ENCODE measurements around the gene DEPDC5. TPM values are rescaled to one million over a fixed set of nuclear protein-coding genes. Genes with fewer than 3 reads are reported as not detected.
"Not testable (repeated sequence)": the region's sequence is repeated elsewhere in the genome, so short reads cannot be mapped to it uniquely, and the experiment has no call there.

DEPDC5 gene
- total RNA-seq, 1 donor from 2014 or later, result 11.8 TPM

- no peak for DNase-seq (ENCODE audit: low spot score)
- intact Hi-C loops (cut with DNase I), result no loop called here
Measured at GRCh38 chr22:31747441-31747840, 6.4 kb upstream of the DEPDC5 start.

- intact Hi-C loops (cut with DNase I), result no loop called here
- no peak for DNase-seq (ENCODE audit: low spot score)
Measured at GRCh38 chr22:31748490-31748889, 5.3 kb upstream of the DEPDC5 start.

GRCh38 chr22:31749636-31750364, 4.0 kb upstream of the DEPDC5 start, which contains the start of gene PRR14L:
Gene PRR14L, minus strand, starts transcription at chr22:31750132. Its CDS starts 11,272 bp downstream, at chr22:31738860.
- intact Hi-C loops (cut with DNase I), result loop anchor here (5.0 kb wide), 3 partner anchors 67 to 663 kb away; partner anchors contain the start of genes PISD and RTCB
- DNase-seq (ENCODE audit: low spot score), result peak; percentile 100

GRCh38 chr22:31750365-31751284, 3.2 kb upstream of the DEPDC5 start:
- intact Hi-C loops (cut with DNase I), result loop anchor here (5.0 kb wide), 3 partner anchors 68 to 662 kb away; partner anchors contain the start of genes PISD and RTCB
- DNase-seq (ENCODE audit: low spot score), result no peak

- no peak for DNase-seq (ENCODE audit: low spot score)
- intact Hi-C loops (cut with DNase I), result loop anchor here (5.0 kb wide), 3 partner anchors 70 to 660 kb away; partner anchors contain the start of genes PISD and RTCB
Measured at GRCh38 chr22:31752096-31752847, 1.5 kb upstream of the DEPDC5 start.

GRCh38 chr22:31753005-31753633, 700 bp upstream of the DEPDC5 start:
- DNase-seq (ENCODE audit: low spot score), result no peak
- intact Hi-C loops (cut with DNase I), result loop anchor here (1.0 to 5.0 kb wide), 4 partner anchors 71 to 659 kb away; partner anchors contain the start of genes PISD, RTCB and YWHAH

- intact Hi-C loops (cut with DNase I), result loop anchor here (5.0 kb wide), 3 partner anchors 73 to 657 kb away; partner anchors contain the start of genes PISD and RTCB
Measured at GRCh38 chr22:31754813-31755212, 994 bp downstream of the DEPDC5 start.

GRCh38 chr22:31757265-31757664, 3.4 kb downstream of the DEPDC5 start:
- intact Hi-C loops (cut with DNase I), result no loop called here
- no peak for DNase-seq (ENCODE audit: low spot score)

More at GRCh38 chr22:31754813-31755212, 994 bp downstream of the DEPDC5 start:
- no peak for DNase-seq (ENCODE audit: low spot score)

GRCh38 chr22:31758860-31759259, 5.0 kb downstream of the DEPDC5 start:
- intact Hi-C loops (cut with DNase I); DNase-seq (ENCODE audit: low spot score): not testable (repeated sequence)

GRCh38 chr22:31764785-31765184, 11.0 kb downstream of the DEPDC5 start:
- intact Hi-C loops (cut with DNase I), result no loop called here
- DNase-seq (ENCODE audit: low spot score), result no peak

- no peak for DNase-seq (ENCODE audit: low spot score)
- intact Hi-C loops (cut with DNase I), result no loop called here
Measured at GRCh38 chr22:31768422-31769059, 14.7 kb downstream of the DEPDC5 start.

GRCh38 chr22:31773416-31773815, 19.6 kb downstream of the DEPDC5 start:
- intact Hi-C loops (cut with DNase I), result no loop called here
- DNase-seq (ENCODE audit: low spot score), result no peak

GRCh38 chr22:31776231-31776630, 22.4 kb downstream of the DEPDC5 start:
- DNase-seq (ENCODE audit: low spot score), result no peak
- intact Hi-C loops (cut with DNase I), result no loop called here

GRCh38 chr22:31789803-31790202, 36.0 kb downstream of the DEPDC5 start:
- intact Hi-C loops (cut with DNase I), result no loop called here
- no peak for DNase-seq (ENCODE audit: low spot score)

GRCh38 chr22:31790240-31790639, 36.4 kb downstream of the DEPDC5 start:
- intact Hi-C loops (cut with DNase I), result no loop called here
- no peak for DNase-seq (ENCODE audit: low spot score)

GRCh38 chr22:31799358-31799757, 45.5 kb downstream of the DEPDC5 start:
- DNase-seq (ENCODE audit: low spot score); intact Hi-C loops (cut with DNase I): not testable (repeated sequence)

- DNase-seq (ENCODE audit: low spot score), result no peak
- intact Hi-C loops (cut with DNase I), result loop anchor here (10.0 kb wide), 1 partner anchor 65 kb away; no protein-coding TSS in a partner anchor
Measured at GRCh38 chr22:31800065-31800464, 46.2 kb downstream of the DEPDC5 start.

GRCh38 chr22:31800861-31801260, 47.0 kb downstream of the DEPDC5 start:
- intact Hi-C loops (cut with DNase I), result loop anchor here (10.0 kb wide), 1 partner anchor 64 kb away; no protein-coding TSS in a partner anchor

More at GRCh38 chr22:31800861-31801260, 47.0 kb downstream of the DEPDC5 start:
- DNase-seq (ENCODE audit: low spot score), result not testable (repeated sequence)
